Measurements from ENCODE around the gene TXNDC8. TPM values are rescaled to one million over a fixed set of nuclear protein-coding genes. Genes with fewer than 3 reads are reported as not detected.
"Not testable (repeated sequence)": the region's sequence is repeated elsewhere in the genome, so short reads cannot be mapped to it uniquely, and the experiment has no call there.

TXNDC8 gene
- total RNA-seq, 1 experiment from 2014 or later: not detected

- Histone ChIP-seq H3K9me2 (replicated peaks; ENCODE audit: low read length) (no peaks in the 10 kb centered on the region), H3K4me2 (ENCODE audit: low read length) (no peak overlapping the region), H3K36me3 (ENCODE audit: low read depth, low read length) (no peaks in the 10 kb centered on the region), H3K4me1 (ENCODE audit: insufficient read depth, low read length) (no peaks in the 10 kb centered on the region), H3K27ac (ENCODE audit: low read length) (no peak overlapping the region), H4K20me1 (ENCODE audit: low read length) (no peaks in the 10 kb centered on the region), H3K27me3 (ENCODE audit: low read length) (no peaks in the 10 kb centered on the region), H3K9me3 (ENCODE audit: low read length) (no peaks in the 10 kb centered on the region), H3K9ac (ENCODE audit: low read length) (no peak overlapping the region), H3F3A (ENCODE audit: low read length, unreplicated experiment) (no peaks in the 10 kb centered on the region), H2AFZ (ENCODE audit: low read length) (no peak overlapping the region), H3K4me3 (ENCODE audit: low read length) (no peak overlapping the region), H3K79me2 (ENCODE audit: low read length) (no peaks in the 10 kb centered on the region)
- no peak for TF ChIP-seq EZH2 (IDR thresholded peaks at IDR 0.05; ENCODE audit: low read length, unreplicated experiment)
- no peak for TF ChIP-seq CTCF (conservative IDR thresholded peaks at IDR 0.05; ENCODE audit: low read depth, low read length)
- TF ChIP-seq EZH2phosphoT487 (IDR thresholded peaks at IDR 0.05; ENCODE audit: borderline replicate concordance, low read length): no peak
- ChIA-PET CTCF (no interaction called here), POLR2A (ENCODE audit: unreplicated experiment) (interaction anchor here (0.7 kb wide), 1 partner anchor 1283 kb away, joined by 4 read pairs; the partner anchor contains the start of gene PTGR1)
- intact Hi-C loops (cut with micrococcal nuclease): no loop called here
- ATAC-seq (no peak), DNase-seq (no peak)
- no TSS peak for BruUV-seq (replicated peaks)
Measured at GRCh38 chr9:110316261-110317075, 21.2 kb downstream of the TXNDC8 start.

- H2AFZ ChIP-seq (ENCODE audit: low read length); H3K4me2 ChIP-seq (ENCODE audit: low read length); ATAC-seq; H3K36me3 ChIP-seq (ENCODE audit: low read depth, low read length); H3K9me3 ChIP-seq (ENCODE audit: low read length); H3K27ac ChIP-seq (ENCODE audit: low read length); intact Hi-C loops (cut with micrococcal nuclease); H3K4me3 ChIP-seq (ENCODE audit: low read length); BruUV-seq (replicated peaks); H3K4me1 ChIP-seq (ENCODE audit: insufficient read depth, low read length); POLR2A ChIA-PET (ENCODE audit: unreplicated experiment); DNase-seq; H3K27me3 ChIP-seq (ENCODE audit: low read length); H3F3A ChIP-seq (ENCODE audit: low read length, unreplicated experiment); H3K79me2 ChIP-seq (ENCODE audit: low read length); H3K9me2 ChIP-seq (replicated peaks; ENCODE audit: low read length); CTCF ChIA-PET; H3K9ac ChIP-seq (ENCODE audit: low read length); H4K20me1 ChIP-seq (ENCODE audit: low read length): not testable (repeated sequence)
Measured at GRCh38 chr9:110311978-110312377, 25.7 kb downstream of the TXNDC8 start.

GRCh38 chr9:110309681-110310080 is 28.0 kb downstream of the TXNDC8 start:
- no peaks in the 10 kb centered on the region for H3K27me3 ChIP-seq (ENCODE audit: low read length)

More at GRCh38 chr9:110309681-110310080, 28.0 kb downstream of the TXNDC8 start:
- no peak overlapping the region for H3K4me3 ChIP-seq (ENCODE audit: low read length)
- ATAC-seq (no peak), DNase-seq (no peak)
- no peaks in the 10 kb centered on the region for H4K20me1 ChIP-seq (ENCODE audit: low read length)
- H3K79me2 ChIP-seq (ENCODE audit: low read length): no peaks in the 10 kb centered on the region
- BruUV-seq (replicated peaks): no TSS peak
- no peak overlapping the region for H2AFZ ChIP-seq (ENCODE audit: low read length)
- no peaks in the 10 kb centered on the region for H3K4me1 ChIP-seq (ENCODE audit: insufficient read depth, low read length)
- no peak overlapping the region for H3K4me2 ChIP-seq (ENCODE audit: low read length)
- no peaks in the 10 kb centered on the region for H3K36me3 ChIP-seq (ENCODE audit: low read depth, low read length)
- H3K9me3 ChIP-seq (ENCODE audit: low read length): no peaks in the 10 kb centered on the region
- H3K9ac ChIP-seq (ENCODE audit: low read length): no peak overlapping the region
- H3K27ac ChIP-seq (ENCODE audit: low read length): no peak overlapping the region
- ChIA-PET CTCF (no interaction called here), POLR2A (ENCODE audit: unreplicated experiment) (no interaction called here)
- no peaks in the 10 kb centered on the region for H3F3A ChIP-seq (ENCODE audit: low read length, unreplicated experiment)
- no peak for TF ChIP-seq CTCF (conservative IDR thresholded peaks at IDR 0.05; ENCODE audit: low read depth, low read length)
- no peak for TF ChIP-seq EZH2 (IDR thresholded peaks at IDR 0.05; ENCODE audit: low read length, unreplicated experiment)
- TF ChIP-seq EZH2phosphoT487 (IDR thresholded peaks at IDR 0.05; ENCODE audit: borderline replicate concordance, low read length): no peak
- no peaks in the 10 kb centered on the region for H3K9me2 ChIP-seq (replicated peaks; ENCODE audit: low read length)
- intact Hi-C loops (cut with micrococcal nuclease): no loop called here

All from PC-3 (cell line).